ENCODE measurements around the gene XPO4. TPM values are rescaled to one million over a fixed set of nuclear protein-coding genes. Genes with fewer than 3 reads are reported as not detected.

The XPO4 gene
- total and polyA plus RNA-seq, 2 of the 8 experiments (the other 6 are each of a cell fraction or from before 2014, with no cell fraction given) = 11.9 to 33.3 TPM

DNA sequence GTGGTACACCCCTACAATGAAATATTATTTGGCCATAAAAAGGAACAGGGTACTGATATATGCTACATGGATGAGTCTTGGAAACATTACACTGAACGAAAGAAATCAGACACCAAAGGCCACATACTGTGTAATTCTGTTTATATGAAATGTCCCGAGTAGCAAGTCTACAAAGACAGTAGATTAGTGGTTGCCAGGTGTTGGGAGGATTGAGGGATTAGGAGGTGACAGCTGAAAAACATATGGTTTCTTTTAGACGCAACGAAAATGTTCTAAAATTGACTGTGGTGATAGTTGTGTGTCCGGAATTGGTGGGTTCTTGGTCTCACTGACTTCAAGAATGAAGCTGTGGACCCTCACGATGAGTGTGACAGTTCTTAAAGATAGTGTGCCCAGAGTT lies 163.9 kb downstream of the XPO4 start (continued):
- TF ChIP-seq KDM4A (IDR thresholded peaks at IDR 0.05; ENCODE audit: low read depth, low read length, severe bottlenecking) (no peak), RAD21 (IDR thresholded peaks at IDR 0.05 in 1 of 2, conservative IDR thresholded peaks at IDR 0.05 in 1 of 2; ENCODE audit: low read depth in 2 of 2, low read length in 2 of 2) (no peak), JUND (IDR thresholded peaks at IDR 0.05; ENCODE audit: low read length) (no peak), SRF (IDR thresholded peaks at IDR 0.05; ENCODE audit: low read depth, low read length) (no peak)
